ENCODE results near the gene SSR4.

DNA sequence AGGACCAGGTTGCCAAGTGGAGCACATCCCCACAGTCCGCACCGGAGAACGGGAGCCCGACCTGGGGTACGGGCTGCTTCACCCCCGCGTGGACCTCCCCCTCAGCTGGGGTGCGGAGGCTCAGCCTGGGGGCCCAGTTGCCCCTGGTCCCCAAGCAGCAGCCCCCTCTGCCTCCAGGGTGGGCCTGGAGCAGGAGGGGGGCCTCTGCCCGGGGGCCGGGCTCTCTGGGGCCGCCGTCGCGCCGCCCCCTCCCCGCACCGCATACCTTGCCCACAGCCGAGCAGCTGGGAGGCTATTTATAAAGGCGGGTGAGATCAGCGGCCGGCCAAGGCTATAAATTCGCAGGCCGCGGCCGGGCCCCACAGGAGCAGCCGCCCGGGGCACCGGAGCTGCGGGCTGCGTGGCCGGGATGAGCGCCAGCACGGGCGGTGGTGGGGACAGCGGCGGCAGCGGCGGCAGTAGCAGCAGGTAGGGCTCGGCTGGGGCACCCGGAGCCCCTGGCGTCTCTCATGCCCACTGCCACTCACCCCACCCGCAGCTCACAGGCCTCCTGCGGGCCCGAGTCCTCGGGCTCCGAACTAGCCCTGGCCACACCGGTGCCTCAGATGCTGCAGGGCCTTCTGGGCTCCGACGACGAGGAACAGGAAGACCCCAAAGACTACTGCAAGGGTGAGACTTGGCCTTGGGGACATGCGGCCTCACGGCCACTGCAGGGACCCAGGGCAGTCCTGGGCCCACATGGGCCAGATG is 13.6 kb upstream of the SSR4 start, which contains the start of gene SRPK3:
- no peak for TF ChIP-seq EZH2phosphoT487 (IDR thresholded peaks at IDR 0.05; ENCODE audit: borderline replicate concordance, low read depth, low read length)
- TF ChIP-seq, protein P1, sequence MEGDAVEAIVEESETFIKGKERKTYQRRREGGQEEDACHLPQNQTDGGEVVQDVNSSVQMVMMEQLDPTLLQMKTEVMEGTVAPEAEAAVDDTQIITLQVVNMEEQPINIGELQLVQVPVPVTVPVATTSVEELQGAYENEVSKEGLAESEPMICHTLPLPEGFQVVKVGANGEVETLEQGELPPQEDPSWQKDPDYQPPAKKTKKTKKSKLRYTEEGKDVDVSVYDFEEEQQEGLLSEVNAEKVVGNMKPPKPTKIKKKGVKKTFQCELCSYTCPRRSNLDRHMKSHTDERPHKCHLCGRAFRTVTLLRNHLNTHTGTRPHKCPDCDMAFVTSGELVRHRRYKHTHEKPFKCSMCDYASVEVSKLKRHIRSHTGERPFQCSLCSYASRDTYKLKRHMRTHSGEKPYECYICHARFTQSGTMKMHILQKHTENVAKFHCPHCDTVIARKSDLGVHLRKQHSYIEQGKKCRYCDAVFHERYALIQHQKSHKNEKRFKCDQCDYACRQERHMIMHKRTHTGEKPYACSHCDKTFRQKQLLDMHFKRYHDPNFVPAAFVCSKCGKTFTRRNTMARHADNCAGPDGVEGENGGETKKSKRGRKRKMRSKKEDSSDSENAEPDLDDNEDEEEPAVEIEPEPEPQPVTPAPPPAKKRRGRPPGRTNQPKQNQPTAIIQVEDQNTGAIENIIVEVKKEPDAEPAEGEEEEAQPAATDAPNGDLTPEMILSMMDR (conservative IDR thresholded peaks at IDR 0.05; ENCODE audit: low read length) = no peak

All from OCI-LY7 (cell line).